GM12878 (cell line): Measurements from ENCODE around the gene EMID1. TPM values are rescaled to one million over a fixed set of nuclear protein-coding genes. Genes with fewer than 3 reads are reported as not detected.

Experiments used
- ATAC-seq: fragments of 200-7000 bp; cut with Tn5 transposase; 3 replicates; pipeline ENCODE4 v1.9.1; 2020; ENCODE audit warnings: mild to moderate bottlenecking, moderate library complexity
- BruUV-seq: library from RNA; stranded (reverse); fragments of 400-500 nt; replicated peaks from 2 replicates; lab custom pipeline; 2021; lab: Mats Ljungman, UMichigan
- CTCF ChIA-PET: fragments of 300-600 bp; sonication (Branson Sonifier 250); formaldehyde crosslinking; extraction: SDS; loops from one replicate; lab custom pipeline; 2021; ENCODE audit warnings: inconsistent platforms; lab: Yijun Ruan, JAX
- POLR2A ChIA-PET: fragments of 350-600 bp; formaldehyde crosslinking; extraction: SDS; loops from one replicate; lab custom pipeline; 2021; ENCODE audit warnings: inconsistent platforms; lab: Charles Lee
- RAD21 ChIA-PET: fragments of 300-600 bp; sonication (Branson Sonifier 250); formaldehyde crosslinking; loops from one replicate; lab custom pipeline; 2023; ENCODE audit warnings: antibody characterized with exemption; ENCODE audit not compliant: unreplicated experiment; lab: Charles Lee
- SMC1A ChIA-PET: fragments of 300-600 bp; sonication (Branson Sonifier 250); formaldehyde crosslinking; loops from one replicate; lab custom pipeline; 2023; ENCODE audit not compliant: unreplicated experiment, uncharacterized antibody; lab: Charles Lee
- DNase-seq: peaks from one replicate; pipeline ENCODE4 v3.0.0-alpha.2; 2011; ENCODE audit warnings: low read depth, low spot score
- FAIRE-seq: peaks from 3 replicates; lab custom pipeline; 2011; peaks lifted over from hg19 to GRCh38; lab: Jason Lieb, UNC
- H2AFZ ChIP-seq: 2 replicates; pipeline ENCODE4 v1.6.0; 2011; ENCODE audit warnings: low read depth, low read length, control low read depth; ENCODE audit not compliant: control insufficient read depth
- H3K27ac ChIP-seq: 2 replicates; pipeline ENCODE4 v1.5.1; 2011; ENCODE audit warnings: control low read depth; ENCODE audit not compliant: control insufficient read depth, insufficient read depth
- H3K27me3 ChIP-seq, 2 experiments: replicated peaks in 1 of 2; 2 replicates each; pipeline versions ENCODE4 v1.6.0 to v1.6.1; 2011; ENCODE audit warnings: low read length in 1 of 2; ENCODE audit not compliant: control insufficient read depth in 2 of 2, insufficient read depth in 2 of 2
- H3K36me3 ChIP-seq, 2 experiments: 2 replicates each; pipeline ENCODE4 v1.5.1; 2011; ENCODE audit warnings: low read length in 1 of 2; ENCODE audit not compliant: control insufficient read depth in 2 of 2, insufficient read depth in 2 of 2
- H3K4me1 ChIP-seq: 2 replicates; pipeline ENCODE4 v1.6.1; 2011; ENCODE audit warnings: mild to moderate bottlenecking, low read length, moderate library complexity, mixed read lengths; ENCODE audit not compliant: control insufficient read depth, insufficient read depth
- H3K4me2 ChIP-seq: 2 replicates; pipeline ENCODE4 v1.6.0; 2011; ENCODE audit warnings: control low read depth; ENCODE audit not compliant: control insufficient read depth, insufficient read depth
- H3K4me3 ChIP-seq: fragments of 200-600 bp; sonication (generic); 2 replicates; pipeline ENCODE4 v1.5.1; 2016
- H3K79me2 ChIP-seq: 2 replicates; pipeline ENCODE4 v1.6.0; 2011; ENCODE audit warnings: low read length; ENCODE audit not compliant: control insufficient read depth, insufficient read depth
- H3K9ac ChIP-seq: 2 replicates; pipeline ENCODE4 v1.8.0; 2011; ENCODE audit warnings: low read length, control low read depth, mixed read lengths; ENCODE audit not compliant: control insufficient read depth, insufficient read depth
- H3K9me3 ChIP-seq: replicated peaks from 3 replicates; pipeline ENCODE4 v1.5.1; 2011; ENCODE audit warnings: mild to moderate bottlenecking, low read length; ENCODE audit not compliant: control insufficient read depth, insufficient read depth
- H4K20me1 ChIP-seq: 2 replicates; pipeline ENCODE4 v1.6.0; 2011; ENCODE audit not compliant: control insufficient read depth, insufficient read depth
- CBX5 ChIP-seq: sonication (generic); IDR thresholded peaks from 2 replicates; pipeline ENCODE4 v1.6.1; 2016; ENCODE audit warnings: low read depth, moderate library complexity, mild to moderate bottlenecking, inconsistent platforms
- FOXM1 ChIP-seq: IDR thresholded peaks from 2 replicates; pipeline ENCODE4 v1.6.1; 2012; ENCODE audit warnings: low read depth, mild to moderate bottlenecking, inconsistent platforms, low read length, moderate library complexity
- HDAC6 ChIP-seq: fragments of 200-600 bp; sonication (generic); IDR thresholded peaks from one replicate; pipeline ENCODE4 v1.8.0; 2017; ENCODE audit warnings: antibody characterized with exemption; ENCODE audit not compliant: unreplicated experiment
- IKZF1 ChIP-seq: fragments of 450-650 bp; conservative IDR thresholded peaks from 2 replicates; pipeline ENCODE4 v1.6.1; 2017; ENCODE audit warnings: antibody characterized with exemption, mild to moderate bottlenecking
- IKZF2 ChIP-seq, 2 experiments: fragments of 450-650 bp; IDR thresholded peaks; 2 replicates each; pipeline ENCODE4 v1.6.1; 2017; ENCODE audit warnings: mild to moderate bottlenecking in 2 of 2, moderate library complexity in 2 of 2
- NFIC ChIP-seq: IDR thresholded peaks from 2 replicates; pipeline ENCODE4 v1.6.1; 2012; ENCODE audit warnings: low read depth, mild to moderate bottlenecking, inconsistent platforms, low read length, moderate library complexity
- PAX8 ChIP-seq: fragments of 450-650 bp; IDR thresholded peaks from 2 replicates; pipeline ENCODE4 v1.6.1; 2017; ENCODE audit warnings: mild to moderate bottlenecking, moderate library complexity
- POLR2AphosphoS5 ChIP-seq: IDR thresholded peaks from 2 replicates; pipeline ENCODE4 v1.6.1; 2011; ENCODE audit warnings: mild to moderate bottlenecking, low read length, inconsistent platforms
- POU2F2 ChIP-seq: IDR thresholded peaks from 3 replicates; pipeline ENCODE4 v1.6.1; 2011; ENCODE audit warnings: low read depth, mild to moderate bottlenecking, low read length, borderline replicate concordance
- SPI1 ChIP-seq: IDR thresholded peaks from 2 replicates; pipeline ENCODE4 v1.6.1; 2011; ENCODE audit warnings: low read depth, mild to moderate bottlenecking, low read length, moderate library complexity, borderline replicate concordance; ENCODE audit not compliant: insufficient read depth
- SUZ12 ChIP-seq: fragments of 200-600 bp; sonication (generic); IDR thresholded peaks from one replicate; pipeline ENCODE4 v1.6.1; 2018; ENCODE audit warnings: antibody characterized with exemption, mild to moderate bottlenecking; ENCODE audit not compliant: unreplicated experiment
- TBL1XR1 ChIP-seq: IDR thresholded peaks from 2 replicates; pipeline ENCODE4 v1.6.1; 2012; ENCODE audit warnings: low read depth, low read length, improper control_type of control experiment
- TCF12 ChIP-seq: IDR thresholded peaks from 2 replicates; pipeline ENCODE4 v1.6.1; 2011; ENCODE audit warnings: low read depth, mild to moderate bottlenecking, low read length
- TCF3 ChIP-seq: IDR thresholded peaks from 2 replicates; pipeline ENCODE4 v1.6.1; 2012; ENCODE audit warnings: low read depth, mild to moderate bottlenecking, low read length, borderline replicate concordance; ENCODE audit not compliant: insufficient read depth
- TCF7 ChIP-seq: IDR thresholded peaks from 2 replicates; pipeline ENCODE4 v1.6.1; 2014; ENCODE audit warnings: antibody characterized with exemption, borderline replicate concordance
- ZNF24 ChIP-seq: fragments of 450-650 bp; IDR thresholded peaks from 2 replicates; pipeline ENCODE4 v1.6.1; 2017; ENCODE audit warnings: antibody characterized with exemption, mild to moderate bottlenecking
- ZNF622 ChIP-seq: fragments of 450-650 bp; IDR thresholded peaks from 2 replicates; pipeline ENCODE4 v1.6.1; 2017; ENCODE audit warnings: mild to moderate bottlenecking, inconsistent platforms
- WGBS: methylation state at CpG from one replicate; pipeline ENCODE4 v1.1.6; 2016; ENCODE audit warnings: low lambda C conversion rate; ENCODE audit not compliant: insufficient replicate concordance, insufficient coverage; ENCODE audit errors: missing lambda C conversion rate; 5-methylcytosine and 5-hydroxymethylcytosine counted together
- in situ Hi-C: fragments of 300-500 bp; cut with MboI; formaldehyde crosslinking; loops from 9 replicates; pipeline ENCODE4 v1.14.3; 2018; ENCODE audit warnings: mixed read lengths
- intact Hi-C: fragments of 100-400 bp; cut with micrococcal nuclease; formaldehyde crosslinking; loops from one replicate; pipeline ENCODE4 v1.14.2; 2022; ENCODE audit not compliant: unreplicated experiment
- polyA plus RNA-seq, 11 experiments: library from polyadenylated mRNA; depleted of rRNA in 4 of 11; unstranded in 6 of 11; stranded (reverse) in 5 of 11; fragments of >200 nt; fragmentation: Nextera tagmentation in 4 of 11; fragmentation: Illumina TruSeq in 1 of 11; extraction: Ambion mirVana in 4 of 11; extraction: Trizol in 1 of 11; gene quantifications; 1 replicate in 1 of 11; 2 replicates in 10 of 11; pipeline versions ENCODE4 v1.2.1 to v1.2.3, GENCODE V29; 2011 to 2016; ENCODE audit warnings: inconsistent platforms in 2 of 11, missing spikeins in 2 of 11, low read depth in 1 of 11
- total RNA-seq, 4 experiments: library from RNA; depleted of rRNA in 3 of 4; stranded (reverse); fragments of >200 nt in 3 of 4; fragmentation: Illumina TruSeq in 1 of 4; extraction: Trizol in 1 of 4; gene quantifications; 2 replicates each; pipeline versions ENCODE4 v1.2.1 to v1.2.3, GENCODE V29; 2013 to 2021
- TF ChIP-seq, protein P1 (sequence below): IDR thresholded peaks from 2 replicates; pipeline ENCODE4 v1.6.1; 2012; ENCODE audit warnings: low read depth, low read length, improper control_type of control experiment
- TF ChIP-seq, protein P2 (sequence below): fragments of 150-350 bp; IDR thresholded peaks from 2 replicates; pipeline ENCODE4 v1.6.1; 2016; ENCODE audit warnings: low read depth, low read length

EMID1 gene
- total and polyA plus RNA-seq, 10 of the 15 experiments (the other 5 are each of a cell fraction or from before 2014, with no cell fraction given), result 1.2 to 60.3 (median 12.0) TPM

DNA sequence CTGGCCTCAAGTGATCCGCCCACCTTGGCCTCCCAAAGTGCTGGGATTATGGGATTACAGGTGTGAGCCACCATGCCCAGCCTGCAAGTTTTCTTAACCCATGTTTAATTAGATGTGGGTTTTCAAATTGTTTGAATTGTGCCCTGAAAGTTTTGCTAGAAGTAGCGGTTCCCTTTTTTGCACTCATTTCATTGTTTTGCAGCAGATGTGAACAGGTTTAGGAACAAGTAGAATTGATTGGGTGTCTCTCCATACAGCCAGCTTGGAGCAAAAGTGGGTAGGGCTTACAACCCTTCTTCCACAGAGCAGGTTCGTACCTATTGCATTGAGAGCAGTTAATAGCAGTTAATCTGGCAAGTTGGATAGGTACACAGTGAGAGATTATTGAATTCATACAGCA lies 78.5 kb downstream of the EMID1 start (continued):
- TF ChIP-seq TCF3 (no peak), SPI1 (peak; percentile 80; the same call in 1 of the 2 replicates), POLR2AphosphoS5 (peak; percentile 54; the same call in 1 of the 2 replicates), IKZF1 (peak; percentile 45), NFIC (no peak), TBL1XR1 (no peak), IKZF2 (IDR thresholded peaks at IDR 0.05) (peak; percentile 56 to 57; a peak in 2 of 4 replicates), TCF7 (no peak)

DNA sequence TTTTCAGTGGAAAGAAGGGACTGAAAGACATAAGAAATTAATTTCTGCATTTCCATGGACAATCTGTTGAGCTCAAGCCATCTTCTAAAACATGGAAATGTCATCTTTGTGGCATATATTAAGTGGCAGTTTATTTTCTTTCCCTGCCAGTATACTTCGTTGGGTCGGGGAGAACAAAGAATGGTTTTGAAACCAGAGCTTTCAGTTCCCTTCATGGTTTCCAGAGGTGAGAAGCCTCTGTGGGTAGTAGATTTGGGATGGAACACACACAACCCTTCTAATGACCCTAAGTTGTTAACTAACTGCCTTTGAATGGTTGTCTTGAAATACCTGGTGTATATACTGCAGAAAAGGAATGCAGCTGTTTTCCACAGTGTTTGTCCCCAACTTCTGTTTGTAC lies 83.1 kb downstream of the EMID1 start:
- RAD21 ChIA-PET, result no interaction called here
- Histone ChIP-seq H3K27ac (no peak overlapping the region), H4K20me1 (peaks cover 11% of the 10 kb centered on the region; the same call in 1 of the 2 replicates), H3K27me3 (no peaks in the 10 kb centered on the region), H3K4me3 (no peak overlapping the region), H3K9me3 (no peaks in the 10 kb centered on the region), H2AFZ (no peak overlapping the region), H3K79me2 (peaks cover 6% of the 10 kb centered on the region), H3K4me1 (peaks cover 6% of the 10 kb centered on the region), H3K4me2 (no peak overlapping the region), H3K9ac (no peak overlapping the region), H3K36me3 (peaks cover 26 to 72% of the 10 kb centered on the region in 2 experiments)
- SMC1A ChIA-PET, result interaction anchor here (0.7 to 1.5 kb wide), 3 partner anchors 9 to 86 kb away, joined by 3 to 4 read pairs (median 3); no protein-coding TSS in a partner anchor
- DNase-seq (no peak), ATAC-seq (peak; percentile 29), FAIRE-seq (no peak)
- in situ Hi-C loops (no loop called here), intact Hi-C loops (no loop called here)
- CTCF ChIA-PET, result interaction anchor here (0.6 kb wide), 1 partner anchor 122 kb away, joined by 3 read pairs; no protein-coding TSS in a partner anchor
- POLR2A ChIA-PET, result interaction anchor here (1.2 kb wide), 1 partner anchor 19 kb away, joined by 3 read pairs; no protein-coding TSS in a partner anchor
- WGBS, result 0% methylated on average over 2 of the region's 2 CpGs
- TSS peak; percentile 21 for BruUV-seq
- TF ChIP-seq, protein P1, sequence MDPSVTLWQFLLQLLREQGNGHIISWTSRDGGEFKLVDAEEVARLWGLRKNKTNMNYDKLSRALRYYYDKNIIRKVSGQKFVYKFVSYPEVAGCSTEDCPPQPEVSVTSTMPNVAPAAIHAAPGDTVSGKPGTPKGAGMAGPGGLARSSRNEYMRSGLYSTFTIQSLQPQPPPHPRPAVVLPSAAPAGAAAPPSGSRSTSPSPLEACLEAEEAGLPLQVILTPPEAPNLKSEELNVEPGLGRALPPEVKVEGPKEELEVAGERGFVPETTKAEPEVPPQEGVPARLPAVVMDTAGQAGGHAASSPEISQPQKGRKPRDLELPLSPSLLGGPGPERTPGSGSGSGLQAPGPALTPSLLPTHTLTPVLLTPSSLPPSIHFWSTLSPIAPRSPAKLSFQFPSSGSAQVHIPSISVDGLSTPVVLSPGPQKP, result no peak
- no peak for TF ChIP-seq POU2F2
- TF ChIP-seq SPI1, result peak; percentile 52; the same call in 1 of the 2 replicates
- TF ChIP-seq PAX8, result no peak
- no peak for TF ChIP-seq SUZ12
- no peak for TF ChIP-seq ZNF622
- TF ChIP-seq TCF12, result no peak
- TF ChIP-seq, protein P2, sequence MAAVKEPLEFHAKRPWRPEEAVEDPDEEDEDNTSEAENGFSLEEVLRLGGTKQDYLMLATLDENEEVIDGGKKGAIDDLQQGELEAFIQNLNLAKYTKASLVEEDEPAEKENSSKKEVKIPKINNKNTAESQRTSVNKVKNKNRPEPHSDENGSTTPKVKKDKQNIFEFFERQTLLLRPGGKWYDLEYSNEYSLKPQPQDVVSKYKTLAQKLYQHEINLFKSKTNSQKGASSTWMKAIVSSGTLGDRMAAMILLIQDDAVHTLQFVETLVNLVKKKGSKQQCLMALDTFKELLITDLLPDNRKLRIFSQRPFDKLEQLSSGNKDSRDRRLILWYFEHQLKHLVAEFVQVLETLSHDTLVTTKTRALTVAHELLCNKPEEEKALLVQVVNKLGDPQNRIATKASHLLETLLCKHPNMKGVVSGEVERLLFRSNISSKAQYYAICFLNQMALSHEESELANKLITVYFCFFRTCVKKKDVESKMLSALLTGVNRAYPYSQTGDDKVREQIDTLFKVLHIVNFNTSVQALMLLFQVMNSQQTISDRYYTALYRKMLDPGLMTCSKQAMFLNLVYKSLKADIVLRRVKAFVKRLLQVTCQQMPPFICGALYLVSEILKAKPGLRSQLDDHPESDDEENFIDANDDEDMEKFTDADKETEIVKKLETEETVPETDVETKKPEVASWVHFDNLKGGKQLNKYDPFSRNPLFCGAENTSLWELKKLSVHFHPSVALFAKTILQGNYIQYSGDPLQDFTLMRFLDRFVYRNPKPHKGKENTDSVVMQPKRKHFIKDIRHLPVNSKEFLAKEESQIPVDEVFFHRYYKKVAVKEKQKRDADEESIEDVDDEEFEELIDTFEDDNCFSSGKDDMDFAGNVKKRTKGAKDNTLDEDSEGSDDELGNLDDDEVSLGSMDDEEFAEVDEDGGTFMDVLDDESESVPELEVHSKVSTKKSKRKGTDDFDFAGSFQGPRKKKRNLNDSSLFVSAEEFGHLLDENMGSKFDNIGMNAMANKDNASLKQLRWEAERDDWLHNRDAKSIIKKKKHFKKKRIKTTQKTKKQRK, result no peak
- TF ChIP-seq IKZF1, result 0 out of 2 replicates have a peak, but pooled peaks have one; percentile 35
- no peak for TF ChIP-seq FOXM1
- TF ChIP-seq IKZF2 (IDR thresholded peaks at IDR 0.05), result peak in 1 of 2 experiments; percentile 57; a peak in 2 of 4 replicates
- no peak for TF ChIP-seq ZNF24
- no peak for TF ChIP-seq CBX5
- no peak for TF ChIP-seq HDAC6
- no peak for TF ChIP-seq TBL1XR1
- TF ChIP-seq TCF7, result no peak
